ENCODE data around the gene ANKMY1.

ANKMY1 gene

DNA sequence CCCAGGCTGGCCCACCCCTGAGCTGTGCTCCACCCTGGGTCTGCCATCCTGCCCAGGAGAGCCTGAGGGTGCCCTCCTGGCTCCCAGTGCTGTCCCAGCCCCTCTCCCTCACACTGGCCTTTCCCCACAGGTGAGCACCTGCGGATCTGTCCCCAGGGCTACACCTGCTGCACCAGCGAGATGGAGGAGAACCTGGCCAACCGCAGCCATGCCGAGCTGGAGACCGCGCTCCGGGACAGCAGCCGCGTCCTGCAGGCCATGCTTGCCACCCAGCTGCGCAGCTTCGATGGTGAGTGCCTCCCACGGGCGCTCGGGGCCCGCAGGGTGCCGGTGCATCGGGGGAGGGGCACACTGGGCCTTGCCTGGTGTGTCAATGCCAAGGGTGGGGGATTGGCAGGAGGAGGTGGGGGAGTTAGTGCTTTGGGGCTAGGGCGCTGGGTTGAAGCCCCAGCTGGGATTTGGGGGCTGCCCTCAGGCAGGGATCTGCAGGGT, 98.8 kb downstream of the ANKMY1 start:
- no peaks in the 10 kb centered on the region for H3K9me3 ChIP-seq (ENCODE audit: insufficient read depth, low read length)
- H4K20me1 ChIP-seq (ENCODE audit: low read depth, low read length): no peaks in the 10 kb centered on the region
- H3K4me3 ChIP-seq (ENCODE audit: insufficient read depth, low read length, poor library complexity, severe bottlenecking): no peak overlapping the region
- H3K36me3 ChIP-seq (ENCODE audit: low read length): no peaks in the 10 kb centered on the region
- H3F3A ChIP-seq (ENCODE audit: insufficient read depth): no peaks in the 10 kb centered on the region
- H3K27ac ChIP-seq (ENCODE audit: low read depth, low read length): no peak overlapping the region
- no peaks in the 10 kb centered on the region for H3K79me2 ChIP-seq (ENCODE audit: insufficient read depth, low read length)
- TF ChIP-seq, protein P1, sequence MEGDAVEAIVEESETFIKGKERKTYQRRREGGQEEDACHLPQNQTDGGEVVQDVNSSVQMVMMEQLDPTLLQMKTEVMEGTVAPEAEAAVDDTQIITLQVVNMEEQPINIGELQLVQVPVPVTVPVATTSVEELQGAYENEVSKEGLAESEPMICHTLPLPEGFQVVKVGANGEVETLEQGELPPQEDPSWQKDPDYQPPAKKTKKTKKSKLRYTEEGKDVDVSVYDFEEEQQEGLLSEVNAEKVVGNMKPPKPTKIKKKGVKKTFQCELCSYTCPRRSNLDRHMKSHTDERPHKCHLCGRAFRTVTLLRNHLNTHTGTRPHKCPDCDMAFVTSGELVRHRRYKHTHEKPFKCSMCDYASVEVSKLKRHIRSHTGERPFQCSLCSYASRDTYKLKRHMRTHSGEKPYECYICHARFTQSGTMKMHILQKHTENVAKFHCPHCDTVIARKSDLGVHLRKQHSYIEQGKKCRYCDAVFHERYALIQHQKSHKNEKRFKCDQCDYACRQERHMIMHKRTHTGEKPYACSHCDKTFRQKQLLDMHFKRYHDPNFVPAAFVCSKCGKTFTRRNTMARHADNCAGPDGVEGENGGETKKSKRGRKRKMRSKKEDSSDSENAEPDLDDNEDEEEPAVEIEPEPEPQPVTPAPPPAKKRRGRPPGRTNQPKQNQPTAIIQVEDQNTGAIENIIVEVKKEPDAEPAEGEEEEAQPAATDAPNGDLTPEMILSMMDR (IDR thresholded peaks at IDR 0.05; ENCODE audit: insufficient read depth, low read length, poor library complexity, severe bottlenecking): no peak
- TF ChIP-seq EZH2phosphoT487 (conservative IDR thresholded peaks at IDR 0.05; ENCODE audit: low read length): no peak
- H3K9ac ChIP-seq (ENCODE audit: low read length): no peak overlapping the region
- H3K4me2 ChIP-seq (ENCODE audit: low read depth, low read length, poor library complexity, severe bottlenecking): no peak overlapping the region
- no peaks in the 10 kb centered on the region for H3K9me2 ChIP-seq (replicated peaks; ENCODE audit: insufficient read depth, low read length)
- H3K27me3 ChIP-seq (ENCODE audit: low read length): no peaks in the 10 kb centered on the region
- H2AFZ ChIP-seq (ENCODE audit: low read depth, low read length, severe bottlenecking): no peak overlapping the region

DNA sequence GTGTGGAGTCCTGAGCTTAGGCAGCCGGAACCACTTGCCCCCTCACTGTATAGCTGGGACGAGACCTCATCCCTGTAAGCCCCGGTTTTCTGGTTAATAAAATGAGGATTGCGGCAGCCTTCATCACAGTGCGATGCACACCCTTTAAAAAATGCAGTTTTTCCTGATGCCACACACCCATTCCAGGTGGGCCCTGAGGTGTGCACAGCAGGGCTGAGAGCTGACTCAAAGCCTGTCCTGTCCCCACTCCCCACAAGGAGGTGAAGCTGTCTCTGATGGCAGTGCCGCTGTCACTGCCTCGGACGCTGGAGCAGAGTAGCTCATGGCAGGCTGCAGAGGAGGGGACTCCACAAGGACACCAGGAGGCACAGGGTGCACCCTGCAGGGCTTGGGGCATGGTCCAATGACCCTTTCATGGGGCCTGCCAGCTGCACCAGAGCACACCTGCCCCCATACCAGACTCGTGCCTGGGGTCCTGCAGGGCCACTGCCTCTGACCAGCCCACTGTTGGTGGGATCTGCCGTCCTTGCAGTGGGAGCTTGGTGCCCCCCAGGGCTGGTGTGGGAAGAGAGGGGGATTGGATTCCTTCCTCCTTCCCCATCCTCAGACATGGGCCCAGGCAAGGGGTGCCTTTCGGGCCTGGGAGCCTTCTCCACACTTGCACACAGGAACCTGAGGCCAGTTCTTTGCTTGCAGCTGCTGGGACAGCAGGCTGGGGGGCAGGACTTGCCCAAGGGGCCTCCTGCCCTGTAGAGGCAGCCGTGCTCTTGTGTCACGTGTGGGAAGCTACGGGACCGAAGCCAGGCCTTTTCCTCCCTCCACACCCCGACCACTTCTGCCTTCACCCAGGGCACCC, 99.5 kb downstream of the ANKMY1 start:
- no peaks in the 10 kb centered on the region for H3F3A ChIP-seq (ENCODE audit: insufficient read depth)
- no peak overlapping the region for H2AFZ ChIP-seq (ENCODE audit: low read depth, low read length, severe bottlenecking)
- no peak overlapping the region for H3K4me3 ChIP-seq (ENCODE audit: insufficient read depth, low read length, poor library complexity, severe bottlenecking)
- no peaks in the 10 kb centered on the region for H3K79me2 ChIP-seq (ENCODE audit: insufficient read depth, low read length)
- no peaks in the 10 kb centered on the region for H3K9me3 ChIP-seq (ENCODE audit: insufficient read depth, low read length)
- H3K9ac ChIP-seq (ENCODE audit: low read length): no peak overlapping the region
- H3K27ac ChIP-seq (ENCODE audit: low read depth, low read length): no peak overlapping the region
- TF ChIP-seq, protein P1 (IDR thresholded peaks at IDR 0.05; ENCODE audit: insufficient read depth, low read length, poor library complexity, severe bottlenecking): no peak
- no peak for TF ChIP-seq EZH2phosphoT487 (conservative IDR thresholded peaks at IDR 0.05; ENCODE audit: low read length)
- no peaks in the 10 kb centered on the region for H3K9me2 ChIP-seq (replicated peaks; ENCODE audit: insufficient read depth, low read length)
- H3K4me2 ChIP-seq (ENCODE audit: low read depth, low read length, poor library complexity, severe bottlenecking): no peak overlapping the region
- no peaks in the 10 kb centered on the region for H4K20me1 ChIP-seq (ENCODE audit: low read depth, low read length)
- no peaks in the 10 kb centered on the region for H3K27me3 ChIP-seq (ENCODE audit: low read length)
- no peaks in the 10 kb centered on the region for H3K36me3 ChIP-seq (ENCODE audit: low read length)

DNA sequence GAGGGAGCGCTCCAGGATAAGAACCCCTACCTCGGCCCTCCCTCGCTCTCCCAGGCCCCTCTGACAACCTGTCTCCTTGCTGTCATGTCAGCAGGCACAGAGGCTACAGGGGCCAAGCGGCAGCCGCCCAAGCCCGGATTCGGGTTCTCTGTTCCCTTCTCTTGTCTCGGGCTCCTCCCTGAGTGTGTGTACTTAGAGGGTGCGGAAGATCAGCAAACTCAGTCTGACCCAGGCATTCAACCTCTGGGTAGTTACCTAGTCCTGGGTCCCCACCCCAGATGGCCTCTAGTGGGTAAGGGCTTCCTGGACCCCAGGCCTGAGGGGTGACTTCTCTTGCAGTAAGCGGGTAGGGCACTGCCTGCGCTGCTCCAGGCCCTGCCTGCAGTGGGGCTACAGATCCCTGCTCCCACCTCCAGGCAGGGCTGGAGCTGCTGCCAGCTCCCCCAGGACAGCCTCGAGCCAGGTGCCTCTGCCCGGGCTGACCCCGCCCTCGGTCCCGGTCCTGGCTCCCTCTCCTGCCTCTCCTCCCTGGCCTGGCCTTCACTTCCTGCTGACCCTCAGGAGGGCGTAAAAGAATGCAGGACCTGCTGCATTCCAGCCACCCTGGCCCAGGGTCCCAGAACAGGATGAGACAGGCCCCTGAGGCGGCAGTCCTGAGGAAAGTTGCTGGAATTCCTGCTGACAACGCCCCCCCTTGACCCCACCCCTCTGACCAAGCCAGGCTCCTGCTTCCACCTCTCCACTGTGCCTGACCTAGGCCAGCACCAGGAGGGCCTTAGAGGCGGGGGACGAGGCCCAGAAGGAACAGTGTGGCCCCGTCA, 100.4 kb downstream of the ANKMY1 start:
- Histone ChIP-seq H2AFZ (ENCODE audit: low read depth, low read length, severe bottlenecking) (no peak overlapping the region), H3K4me3 (ENCODE audit: insufficient read depth, low read length, poor library complexity, severe bottlenecking) (no peak overlapping the region), H3K36me3 (ENCODE audit: low read length) (no peaks in the 10 kb centered on the region), H3K4me2 (ENCODE audit: low read depth, low read length, poor library complexity, severe bottlenecking) (no peak overlapping the region), H3K27me3 (ENCODE audit: low read length) (no peaks in the 10 kb centered on the region), H3K9me3 (ENCODE audit: insufficient read depth, low read length) (no peaks in the 10 kb centered on the region), H3K9ac (ENCODE audit: low read length) (no peak overlapping the region), H3K27ac (ENCODE audit: low read depth, low read length) (no peak overlapping the region), H3K79me2 (ENCODE audit: insufficient read depth, low read length) (no peaks in the 10 kb centered on the region), H3F3A (ENCODE audit: insufficient read depth) (no peaks in the 10 kb centered on the region), H4K20me1 (ENCODE audit: low read depth, low read length) (no peaks in the 10 kb centered on the region), H3K9me2 (replicated peaks; ENCODE audit: insufficient read depth, low read length) (no peaks in the 10 kb centered on the region)
- TF ChIP-seq EZH2phosphoT487 (conservative IDR thresholded peaks at IDR 0.05; ENCODE audit: low read length): no peak
- TF ChIP-seq, protein P1 (IDR thresholded peaks at IDR 0.05; ENCODE audit: insufficient read depth, low read length, poor library complexity, severe bottlenecking): no peak

All from SU-DHL-6 (cell line).